Measurements from ENCODE around the gene GPR101.
"Not testable (repeated sequence)": the region's sequence is repeated elsewhere in the genome, so short reads cannot be mapped to it uniquely, and the experiment has no call there.

The GPR101 gene

DNA sequence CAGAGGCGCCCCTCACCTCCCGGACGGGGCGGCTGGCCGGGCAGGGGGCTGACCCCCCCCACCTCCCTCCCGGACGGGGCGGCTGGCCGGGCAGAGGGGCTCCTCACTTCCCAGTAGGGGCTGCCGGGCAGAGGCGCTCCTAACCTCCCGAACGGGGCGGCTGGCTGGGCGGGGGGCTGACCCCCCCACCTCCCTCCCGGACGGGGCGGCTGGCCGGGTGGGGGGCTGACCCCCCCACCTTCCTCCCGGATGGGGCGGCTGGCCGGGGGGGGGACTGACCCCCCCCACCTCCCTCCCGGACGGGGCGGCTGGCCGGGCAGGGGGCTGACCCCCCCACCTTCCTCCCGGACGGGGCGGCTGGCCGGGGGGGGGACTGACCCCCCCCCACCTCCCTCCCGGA is 33.6 kb downstream of the GPR101 start:
- DNase-seq, result not testable (repeated sequence)

DNA sequence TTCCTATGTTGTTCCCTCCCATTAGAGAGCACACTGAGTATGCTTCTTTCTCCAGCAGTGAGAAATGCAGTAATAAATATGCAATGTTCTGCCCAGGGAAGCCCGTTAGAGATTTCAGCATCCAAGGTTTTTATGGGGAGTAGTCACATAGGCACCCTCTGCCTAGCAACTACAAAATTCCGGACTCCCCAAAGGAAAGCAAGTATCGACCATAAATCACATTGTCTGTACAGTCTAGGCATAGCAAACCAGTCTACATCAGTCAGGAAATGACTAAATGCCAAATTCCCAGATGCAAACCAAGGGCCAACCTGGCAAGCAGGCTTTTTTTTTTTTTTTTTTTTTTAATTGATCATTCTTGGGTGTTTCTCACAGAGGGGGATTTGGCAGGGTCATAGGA is 34.8 kb downstream of the GPR101 start:
- no peak for DNase-seq

Data from femur (tissue), 1 donor.